Right forelimb (tissue), 1 donor: Measurements from ENCODE around the gene HIBADH.

Experiments
- DNase-seq: peaks from one replicate; pipeline ENCODE4 v3.0.0-alpha.2; 2018

HIBADH gene

GRCh38 chr7:27634671-27635493 is 27.8 kb downstream of the HIBADH start:
- DNase-seq, result no peak

DNA sequence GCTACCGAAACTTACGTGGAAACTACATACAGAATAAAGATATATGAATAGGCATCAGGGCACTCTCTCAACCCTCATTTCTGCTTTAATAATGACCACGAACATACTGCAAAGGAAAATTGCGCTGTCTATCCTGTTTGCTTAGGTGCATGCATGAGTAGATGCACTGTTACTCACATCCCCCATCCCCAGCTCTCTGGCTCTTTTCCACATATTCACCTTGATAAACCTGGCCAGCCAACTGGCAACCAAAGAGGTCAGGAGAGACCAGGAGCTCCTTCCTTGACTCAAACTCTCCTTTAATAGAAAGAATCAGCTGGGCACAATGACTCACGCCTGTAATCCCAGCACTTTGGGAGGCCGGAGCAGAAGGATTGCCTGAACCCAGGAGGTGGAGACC is 29.6 kb downstream of the HIBADH start:
- DNase-seq, result no peak

- DNase-seq, result no peak
These were observed 31.3 kb downstream of the HIBADH start for GRCh38 chr7:27631391-27631790.

GRCh38 chr7:27627146-27627545 is 35.5 kb downstream of the HIBADH start:
- DNase-seq, result no peak

GRCh38 chr7:27619492-27619891 is 43.2 kb downstream of the HIBADH start:
- no peak for DNase-seq

- DNase-seq, result no peak
These were observed 44.9 kb downstream of the HIBADH start for GRCh38 chr7:27617651-27618381.

DNA sequence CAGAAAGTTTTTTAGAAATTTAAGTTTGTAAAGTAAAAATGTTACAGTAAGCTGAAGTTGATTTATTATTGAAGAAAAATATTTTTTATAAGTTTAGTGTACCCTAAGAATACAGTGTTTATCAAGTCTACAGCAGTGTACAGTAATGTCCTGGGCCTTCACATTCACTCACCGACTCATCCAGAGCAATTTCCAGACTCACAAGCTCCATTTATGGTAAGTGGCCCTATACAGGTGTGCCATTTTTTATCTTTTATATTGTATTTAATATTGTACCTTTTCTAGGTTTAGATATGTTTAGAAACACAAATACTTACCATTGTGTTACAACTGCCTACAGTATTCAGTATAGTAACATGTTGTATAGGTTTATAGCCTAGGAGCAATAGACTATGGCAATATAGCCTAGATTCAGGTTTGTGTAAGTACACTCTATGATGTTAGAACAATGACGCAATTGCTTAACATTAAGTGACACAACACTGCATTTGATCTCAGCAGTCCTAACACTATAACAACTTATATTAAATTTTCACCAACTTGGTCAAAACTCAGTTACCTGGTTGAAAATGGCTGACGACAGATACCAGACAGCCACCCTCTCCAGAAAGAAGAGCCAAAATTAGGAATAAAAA is 45.7 kb downstream of the HIBADH start:
- DNase-seq, result no peak

DNA sequence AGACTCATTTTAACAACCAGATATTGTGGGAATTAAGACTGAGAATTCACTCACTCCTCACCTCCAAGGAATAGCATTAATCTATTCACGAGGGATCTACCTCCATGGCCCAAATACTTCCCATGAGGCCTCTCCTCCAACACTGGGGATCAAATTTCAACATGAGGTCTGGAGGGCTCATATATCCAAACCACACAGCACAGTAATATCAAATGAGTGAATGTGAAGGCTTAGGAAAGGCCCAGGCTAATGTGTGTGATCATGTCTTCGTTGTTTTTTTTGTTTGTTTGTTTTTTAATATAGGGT is 46.5 kb downstream of the HIBADH start:
- no peak for DNase-seq

DNA sequence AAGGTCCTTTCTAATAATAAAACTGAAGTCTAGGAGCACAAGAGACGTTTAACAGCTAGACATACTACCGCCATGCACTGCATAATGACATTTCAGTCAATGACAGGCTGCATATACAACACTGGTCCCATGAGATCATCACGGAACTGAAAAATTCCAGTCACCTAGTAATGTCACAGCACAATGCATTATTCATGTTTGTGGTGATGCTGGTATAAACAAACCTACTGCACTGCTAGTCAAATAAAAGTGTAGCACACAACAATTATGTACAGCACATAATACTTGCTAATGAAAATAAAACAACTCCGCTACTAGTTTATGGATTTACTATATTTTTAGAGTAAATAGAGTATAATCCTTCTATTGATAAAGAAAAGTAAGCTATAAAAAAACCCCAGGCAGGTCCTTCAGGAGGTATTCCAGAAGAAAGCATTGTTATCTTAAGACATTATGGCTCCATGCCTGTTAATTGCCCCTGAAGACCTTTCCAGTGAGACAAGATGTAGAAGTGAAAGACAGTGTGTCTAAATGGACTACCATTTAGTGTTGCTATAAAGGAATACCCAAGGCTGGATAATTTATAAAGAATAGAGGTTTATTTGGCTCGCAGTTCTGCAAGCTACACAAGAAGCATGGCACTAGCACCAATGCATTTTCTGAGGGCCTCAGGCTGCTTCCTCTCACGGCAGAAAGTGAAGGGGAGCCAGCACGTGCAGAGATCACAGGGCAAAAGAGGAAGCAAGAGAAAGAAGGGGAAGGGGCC is 47.1 kb downstream of the HIBADH start:
- no peak for DNase-seq

- no peak for DNase-seq
These were observed 48.6 kb downstream of the HIBADH start for GRCh38 chr7:27614095-27614494.

DNA sequence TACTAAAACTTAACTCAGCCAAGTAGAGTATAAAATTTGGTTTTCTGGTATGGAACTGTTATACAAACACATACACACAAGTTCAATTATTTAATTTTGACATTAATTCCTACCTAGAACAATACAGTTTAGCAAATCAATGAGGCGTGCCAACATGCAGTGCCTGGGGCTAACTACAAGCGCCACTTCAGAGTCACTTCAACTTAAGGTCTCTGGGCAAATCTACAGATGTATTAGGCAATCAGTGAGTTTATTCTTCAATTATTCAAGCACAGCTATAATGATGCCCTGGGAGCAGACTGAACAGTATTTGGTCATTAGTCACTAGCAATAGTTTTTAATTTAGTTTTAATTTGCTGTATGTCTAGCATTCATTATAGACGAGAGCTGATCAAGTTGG is 51.6 kb downstream of the HIBADH start:
- DNase-seq, result no peak

DNA sequence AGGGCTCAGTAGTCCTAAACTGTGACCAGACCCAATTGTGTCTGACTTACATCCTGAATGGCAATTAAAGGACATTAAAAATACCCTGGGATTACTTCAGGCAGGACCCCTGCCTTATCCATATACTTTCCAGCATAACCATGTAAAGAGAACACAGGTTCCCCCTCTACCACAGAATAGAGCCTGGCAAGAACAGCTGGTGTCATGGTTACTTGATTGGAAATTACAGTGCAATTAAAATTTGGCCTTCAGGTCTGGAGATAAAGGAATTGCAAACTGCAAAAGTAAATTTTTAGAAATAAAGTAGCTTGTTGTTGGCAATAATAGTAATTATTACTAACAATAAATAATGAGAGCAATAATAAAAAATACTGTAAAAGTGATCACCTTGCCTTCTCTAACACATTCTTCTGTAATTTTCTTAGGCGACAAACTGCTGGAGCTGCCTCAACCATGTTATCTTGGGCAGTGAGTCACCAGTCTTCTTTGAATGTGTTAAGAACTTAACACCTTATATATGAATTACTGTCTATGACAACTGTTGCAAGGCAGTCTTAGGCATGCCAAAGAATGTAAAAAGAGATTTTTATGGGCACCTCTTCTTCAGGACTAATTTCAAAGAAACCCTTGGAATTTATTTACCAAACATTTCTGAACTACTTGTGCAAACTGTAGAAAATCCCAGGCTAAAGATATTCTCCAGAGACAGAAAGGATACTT is 53.7 kb downstream of the HIBADH start:
- DNase-seq, result no peak

DNA sequence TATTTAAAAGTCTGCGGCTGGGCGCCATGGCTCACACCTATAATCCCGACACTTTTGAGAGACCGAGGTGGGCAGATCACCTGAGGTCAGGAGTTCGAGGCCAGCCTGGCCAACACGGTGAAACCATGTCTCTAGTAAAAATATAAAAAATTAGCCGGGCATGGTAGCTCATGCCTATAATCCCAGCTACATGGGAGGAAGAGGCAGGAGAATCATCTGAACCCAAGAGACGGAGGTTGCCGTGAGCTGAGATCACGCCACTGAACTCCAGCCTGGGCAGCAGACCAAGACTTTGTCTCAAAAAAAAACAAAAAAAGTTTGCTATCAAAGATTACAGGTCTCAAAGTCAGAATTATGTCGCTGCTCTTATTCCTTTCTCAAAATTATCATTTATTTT is 55.5 kb downstream of the HIBADH start:
- DNase-seq, result no peak

DNA sequence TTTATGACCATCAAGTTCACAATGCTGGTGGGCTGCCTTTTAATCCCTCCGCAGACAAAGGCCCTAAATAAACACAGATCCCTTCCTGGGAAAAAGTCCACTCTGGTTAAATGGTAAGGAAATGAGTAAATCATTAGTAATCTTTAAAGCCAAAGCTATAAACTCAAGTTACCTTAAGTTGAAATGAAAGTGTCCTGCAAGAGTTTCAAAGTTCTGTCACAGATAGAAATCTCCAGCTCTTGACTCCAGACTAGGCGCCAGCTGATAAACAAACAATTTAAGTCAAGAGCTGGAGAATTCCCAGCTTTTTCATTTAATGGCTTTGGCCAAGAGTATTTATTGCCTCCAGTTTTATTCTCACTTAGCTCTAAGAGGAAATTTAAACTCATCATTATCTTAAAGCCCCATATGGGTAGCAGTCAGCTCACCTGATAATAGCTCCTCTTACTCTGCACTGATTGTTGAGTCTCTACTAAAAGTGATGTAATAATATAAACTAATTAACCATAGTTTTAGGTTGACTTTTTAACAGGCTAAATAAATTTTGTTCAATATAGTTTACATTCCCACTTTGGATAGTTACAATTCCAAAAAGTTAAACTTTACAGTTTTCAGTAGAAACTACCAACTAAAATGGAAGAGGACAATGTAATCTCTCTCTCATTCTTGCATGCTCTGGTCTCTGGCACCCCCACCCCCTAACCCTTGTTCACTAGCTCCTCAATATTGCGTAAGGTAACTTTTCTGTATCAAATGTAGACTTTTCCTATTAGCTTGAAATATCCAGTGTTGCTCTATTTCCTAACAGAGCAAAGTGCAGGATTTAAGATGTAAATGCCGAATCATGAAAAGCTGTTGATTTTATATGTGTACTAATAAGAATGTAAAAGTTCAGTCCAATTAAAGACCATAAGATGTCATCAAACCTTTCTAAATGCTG is 56.1 kb downstream of the HIBADH start:
- DNase-seq, result no peak

- no peak for DNase-seq
These were observed 56.9 kb downstream of the HIBADH start for GRCh38 chr7:27605689-27606269.

DNA sequence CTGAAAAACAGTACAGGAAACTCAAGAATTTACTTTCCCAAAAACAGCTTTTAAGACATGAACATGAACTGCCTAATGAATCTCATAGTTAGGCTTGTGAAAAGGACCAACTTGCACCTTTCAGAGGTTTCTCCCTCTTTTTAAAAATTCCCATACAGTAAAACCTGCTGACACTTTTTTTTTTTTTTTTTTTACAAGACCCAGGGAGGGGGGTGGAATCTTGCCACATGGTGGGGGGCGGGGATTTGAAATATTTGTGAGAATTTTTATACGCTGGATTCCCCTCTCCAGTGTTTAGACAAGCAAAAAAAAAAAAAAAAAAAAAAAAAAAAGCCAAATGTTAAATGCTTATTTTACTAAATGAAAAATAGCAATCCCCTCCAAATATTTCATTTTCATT is 57.4 kb downstream of the HIBADH start:
- DNase-seq, result no peak

DNA sequence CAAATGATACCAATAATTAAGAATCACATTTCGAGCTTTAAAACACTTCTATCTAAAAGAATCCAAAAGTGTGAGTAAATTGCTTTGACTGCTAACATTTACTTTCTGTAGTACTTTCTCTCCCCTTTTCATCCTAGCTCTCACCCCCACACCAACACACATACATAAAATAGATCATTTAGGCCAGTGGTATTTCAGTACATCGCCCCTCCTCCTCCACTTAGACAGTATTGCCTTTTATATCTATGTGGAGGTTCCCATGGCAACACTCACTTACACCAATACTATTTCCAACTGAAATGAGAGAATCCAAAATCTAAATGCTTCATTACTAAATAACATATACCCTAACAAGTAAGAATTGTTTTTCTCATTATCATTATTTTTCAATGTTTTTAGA is 58.9 kb downstream of the HIBADH start:
- DNase-seq, result no peak

DNA sequence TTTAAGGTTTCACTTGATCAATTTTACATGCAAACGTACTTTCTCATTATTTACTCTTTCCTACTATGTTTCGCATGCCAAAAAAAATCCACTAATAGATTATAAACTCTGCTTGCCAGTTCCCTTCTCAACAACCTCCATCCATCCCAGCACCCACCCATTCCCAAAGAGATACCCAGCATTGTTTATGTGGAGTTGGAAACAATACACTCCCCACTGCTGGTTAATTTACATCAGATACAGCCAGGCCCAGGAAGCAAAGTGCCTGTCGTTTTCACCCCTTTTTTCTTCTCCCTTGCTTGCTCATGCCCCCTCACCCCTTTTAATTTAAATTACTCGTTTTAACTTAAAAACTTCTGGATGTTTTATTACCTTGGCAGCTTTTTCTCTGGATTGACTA is 59.9 kb downstream of the HIBADH start:
- DNase-seq, result no peak

- DNase-seq, result no peak
These were observed 61.5 kb downstream of the HIBADH start for GRCh38 chr7:27601217-27601616.

DNA sequence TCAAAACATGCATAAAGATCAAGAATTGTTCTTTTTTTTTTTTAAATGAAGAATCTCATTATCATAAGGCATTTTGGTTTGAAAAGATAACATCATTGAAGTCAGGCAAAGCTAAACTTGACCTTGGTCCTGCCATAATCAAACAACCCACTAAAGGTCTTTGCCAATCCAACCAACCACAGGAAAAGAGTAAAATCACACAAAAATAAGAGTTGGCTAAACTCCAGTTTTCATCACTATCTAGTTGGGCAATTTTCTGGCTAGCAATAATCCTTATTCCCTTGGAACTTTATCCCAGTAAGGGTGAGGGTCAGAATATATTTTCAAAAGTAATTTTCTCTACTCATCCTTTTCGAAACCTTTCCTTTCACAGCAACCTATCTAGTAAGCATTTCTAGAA is 62.4 kb downstream of the HIBADH start:
- DNase-seq, result no peak

DNA sequence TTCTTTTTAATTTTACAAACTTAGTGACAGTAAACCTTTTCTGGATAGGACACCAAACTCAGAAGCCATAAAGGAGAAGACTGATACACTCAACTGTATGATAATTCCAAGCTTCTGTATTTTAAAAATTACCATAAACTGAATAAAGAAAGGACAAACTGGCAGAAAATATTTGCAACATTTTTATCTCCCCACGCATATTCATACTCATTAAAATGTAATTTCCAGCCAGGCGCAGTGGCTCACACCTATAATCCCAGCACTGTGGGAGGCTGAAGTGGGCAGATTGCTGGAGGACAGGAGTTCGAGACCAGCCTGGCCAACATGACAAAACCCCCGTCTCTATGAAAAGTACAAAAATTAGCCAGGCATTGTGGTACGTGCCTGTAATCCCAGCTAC is 67.7 kb downstream of the HIBADH start:
- no peak for DNase-seq
